Thyroid gland (tissue), 4 donors: Measurements from ENCODE around the gene NPB. TPM values are rescaled to one million over a fixed set of nuclear protein-coding genes. Genes with fewer than 3 reads are reported as not detected.

ENCODE experiments used
- DNase-seq, 2 donors: peaks; one replicate each; pipeline ENCODE4 v3.0.0-alpha.2; 2019
- H3K27ac ChIP-seq, 3 donors: fragments of 200-600 bp; sonication (generic); 1 replicate in 2 of 3; 2 replicates in 1 of 3; pipeline ENCODE4 v1.5.1; 2016 to 2019; ENCODE audit warnings: mild to moderate bottlenecking in 1 of 3, moderate library complexity in 1 of 3
- H3K27me3 ChIP-seq: fragments of 200-600 bp; sonication (generic); one replicate; pipeline ENCODE4 v1.5.1; 2019
- H3K36me3 ChIP-seq, 2 donors: fragments of 200-600 bp; sonication (generic); one replicate each; pipeline ENCODE4 v1.5.1; 2016 to 2019
- H3K4me1 ChIP-seq, 2 donors: fragments of 200-600 bp; sonication (generic); one replicate each; pipeline ENCODE4 v1.5.1; 2017 to 2019
- H3K4me3 ChIP-seq, 3 donors: fragments of 200-600 bp; sonication (generic); replicated peaks in 1 of 3; 1 replicate in 2 of 3; 2 replicates in 1 of 3; pipeline ENCODE4 v1.5.1; 2016; ENCODE audit warnings: mild to moderate bottlenecking in 1 of 3
- H3K9me3 ChIP-seq: fragments of 200-600 bp; sonication (generic); one replicate; pipeline ENCODE4 v1.5.1; 2017
- CTCF ChIP-seq, 6 experiments: fragments of 200-600 bp in 3 of 6; fragments of 450-650 bp in 3 of 6; sonication (generic) in 3 of 6; IDR thresholded peaks; one replicate each; pipeline ENCODE4 v1.5.1; 2016 to 2019; ENCODE audit warnings: antibody characterized with exemption in 6 of 6, mild to moderate bottlenecking in 2 of 6, inconsistent platforms in 1 of 6, moderate library complexity in 1 of 6
- POLR2A ChIP-seq, 2 donors: fragments of 450-650 bp; IDR thresholded peaks; one replicate each; pipeline ENCODE4 v1.6.1; 2017; ENCODE audit warnings: antibody characterized with exemption in 2 of 2, mild to moderate bottlenecking in 2 of 2, moderate library complexity in 1 of 2
- WGBS, 2 donors: methylation state at CpG; one replicate each; pipeline ENCODE4 v1.1.5; 2017; 5-methylcytosine and 5-hydroxymethylcytosine counted together
- intact Hi-C: fragments of 100-400 bp; cut with DNase I; formaldehyde crosslinking; loops from one replicate; pipeline ENCODE4 v1.15.1; 2023
- total RNA-seq, 4 donors: library from RNA; depleted of rRNA; stranded (reverse); fragments of >200 nt; gene quantifications; one replicate each; pipeline ENCODE4 v1.2.3, GENCODE V29; 2016

NPB gene
- total RNA-seq, 4 donors from 2014 or later, result 0.33 to 1.1 (median 0.38) TPM; not detected in 1

GRCh38 chr17:81904600-81905423, 2.8 kb downstream of the NPB start:
- Histone ChIP-seq H3K27me3 (no peaks in the 10 kb centered on the region), H3K27ac (no peak overlapping the region), H3K4me3 (no peak overlapping the region), H3K9me3 (no peaks in the 10 kb centered on the region), H3K36me3 (peaks cover 0 to 7% of the 10 kb centered on the region in 2 donors), H3K4me1 (peaks cover 1 to 22% of the 10 kb centered on the region in 2 donors)
- no peak for DNase-seq
- 95 to 96% methylated on average over 14 of the region's 28 CpGs for WGBS, 2 donors
- TF ChIP-seq POLR2A (IDR thresholded peaks at IDR 0.05), result no peak
- no peak for TF ChIP-seq CTCF (IDR thresholded peaks at IDR 0.05)
- intact Hi-C loops, result no loop called here

GRCh38 chr17:81905424-81905875, 3.4 kb downstream of the NPB start:
- no peak for DNase-seq
- Histone ChIP-seq H3K27ac (no peak overlapping the region), H3K27me3 (no peaks in the 10 kb centered on the region), H3K4me1 (peaks cover 8 to 28% of the 10 kb centered on the region in 2 donors), H3K9me3 (no peaks in the 10 kb centered on the region), H3K4me3 (no peak overlapping the region), H3K36me3 (peaks cover 0 to 6% of the 10 kb centered on the region in 2 donors)
- intact Hi-C loops, result no loop called here
- no peak for TF ChIP-seq POLR2A (IDR thresholded peaks at IDR 0.05)
- no peak for TF ChIP-seq CTCF (IDR thresholded peaks at IDR 0.05)
- 89 to 100% methylated on average over 1 to 16 of the region's 16 CpGs for WGBS, 2 donors

GRCh38 chr17:81905993-81906392, 4.0 kb downstream of the NPB start:
- Histone ChIP-seq H3K27ac (no peak overlapping the region), H3K36me3 (peaks cover 0 to 6% of the 10 kb centered on the region in 2 donors), H3K9me3 (no peaks in the 10 kb centered on the region), H3K27me3 (no peaks in the 10 kb centered on the region), H3K4me1 (peaks cover 11 to 29% of the 10 kb centered on the region in 2 donors), H3K4me3 (no peak overlapping the region)
- intact Hi-C loops, result no loop called here
- 100% methylated on average over 3 of the region's 10 CpGs; no CpG with 5 or more reads in 1 of the 2 donors for WGBS, 2 donors
- TF ChIP-seq POLR2A (IDR thresholded peaks at IDR 0.05) (no peak), CTCF (IDR thresholded peaks at IDR 0.05) (no peak)
- DNase-seq, result no peak

GRCh38 chr17:81906476-81907218, 4.6 kb downstream of the NPB start:
- H3K4me1 ChIP-seq, result peaks cover 12 to 29% of the 10 kb centered on the region in 2 donors
- DNase-seq, result no peak
- no peak overlapping the region for H3K27ac ChIP-seq
- TF ChIP-seq CTCF (IDR thresholded peaks at IDR 0.05), result no peak
- no peak for TF ChIP-seq POLR2A (IDR thresholded peaks at IDR 0.05)
- intact Hi-C loops, result no loop called here
- H3K4me3 ChIP-seq, result no peak overlapping the region
- no peaks in the 10 kb centered on the region for H3K27me3 ChIP-seq
- H3K9me3 ChIP-seq, result no peaks in the 10 kb centered on the region
- 90 to 93% methylated on average over 7 to 8 of the region's 15 CpGs for WGBS, 2 donors
- H3K36me3 ChIP-seq, result peaks cover 0 to 6% of the 10 kb centered on the region in 2 donors
